ENCODE results near the gene CCDC85C.

CCDC85C gene

DNA sequence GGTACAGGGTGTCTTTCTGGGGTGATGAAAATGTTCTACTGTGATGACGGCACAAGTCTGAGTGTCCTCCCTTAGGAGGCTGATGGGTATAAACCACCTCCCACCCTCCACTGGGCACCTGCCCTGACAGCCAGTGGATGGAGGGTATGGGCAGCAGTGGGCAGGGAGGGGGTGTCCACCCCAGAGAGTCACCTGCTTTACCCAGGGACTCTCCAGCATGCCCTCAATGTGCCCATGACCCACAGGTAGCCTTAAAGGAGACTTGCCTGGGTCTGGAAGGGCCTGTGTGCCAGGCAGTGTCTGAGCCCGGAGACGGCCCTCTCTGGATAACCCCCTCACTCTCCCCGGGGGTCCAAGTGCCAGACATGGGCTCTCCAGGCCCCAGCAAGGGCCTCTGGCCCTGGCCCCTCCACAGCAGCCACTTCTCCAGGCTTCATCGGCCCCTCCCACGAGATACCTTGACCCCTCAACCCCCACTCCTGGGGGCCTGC, 84.0 kb downstream of the CCDC85C start:
- no peak for DNase-seq

DNA sequence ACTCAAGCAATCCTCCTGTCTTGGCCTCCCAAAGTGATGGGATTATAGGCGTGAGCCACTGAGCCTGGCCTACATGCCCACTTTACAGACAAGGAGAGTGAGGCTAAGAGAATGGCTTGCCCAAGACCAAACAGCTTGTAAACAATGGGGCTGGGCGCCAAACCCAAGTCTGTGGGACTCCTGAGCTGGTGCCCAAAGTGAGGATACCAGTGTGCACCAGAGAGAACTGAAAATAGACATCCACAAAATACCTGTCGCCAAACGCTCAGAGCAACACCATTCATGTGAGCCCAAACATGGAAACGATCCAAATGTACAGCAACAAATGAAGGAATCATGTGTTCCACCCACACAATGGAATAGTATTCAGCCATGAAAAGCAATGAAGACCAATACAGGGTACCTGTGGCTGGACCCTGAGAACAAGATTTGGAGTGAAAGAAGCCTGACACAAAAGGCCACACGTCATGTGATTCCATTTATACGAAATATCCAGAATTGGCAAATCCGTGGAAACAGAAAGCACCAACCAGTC, 84.6 kb downstream of the CCDC85C start:
- no peak for DNase-seq

- peak; percentile 67 for DNase-seq
Observed at GRCh38 chr14:99518441-99519346, 85.3 kb downstream of the CCDC85C start.

- DNase-seq: no peak
Observed at GRCh38 chr14:99517643-99518381, 86.2 kb downstream of the CCDC85C start.

DNA sequence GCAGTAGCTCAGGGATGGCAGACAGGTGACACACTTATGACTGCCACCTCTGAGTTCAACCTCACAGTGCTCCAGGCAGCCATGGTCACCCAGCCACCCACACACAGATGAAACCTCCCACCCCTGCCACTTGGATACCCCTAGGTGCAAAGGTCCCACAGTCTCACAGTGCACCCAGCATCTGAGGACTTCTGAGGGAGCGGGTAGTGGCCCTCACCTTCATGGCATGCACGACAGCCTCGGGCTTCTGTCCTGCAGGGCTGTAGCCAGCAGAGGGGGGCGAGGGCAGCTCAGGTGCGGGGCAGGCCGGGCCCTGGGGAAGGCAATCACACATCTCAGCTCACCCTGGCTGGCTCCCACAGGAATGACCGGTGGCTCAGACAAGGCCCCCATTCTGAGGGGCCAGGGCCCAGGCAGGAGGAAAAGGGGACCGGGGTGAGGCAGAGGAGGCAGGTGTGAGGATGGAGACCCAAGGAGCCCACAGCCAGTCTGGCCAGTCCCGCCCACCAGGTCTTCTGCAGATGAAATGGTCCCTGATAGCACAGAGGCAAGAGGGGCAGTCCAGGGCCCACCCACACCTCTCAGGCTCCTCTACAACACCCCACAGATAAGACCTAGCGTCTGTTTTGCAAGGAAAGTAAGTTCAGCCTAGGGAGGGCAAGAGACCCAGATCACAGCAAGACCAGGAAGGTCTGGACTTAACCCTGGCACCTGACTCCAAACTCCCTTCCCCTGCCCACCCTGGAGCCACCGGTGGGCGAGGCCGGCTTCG, 87.0 kb downstream of the CCDC85C start:
- DNase-seq: no peak

GRCh38 chr14:99516156-99516870, 87.7 kb downstream of the CCDC85C start:
- no peak for DNase-seq

GRCh38 chr14:99515301-99516155, 88.5 kb downstream of the CCDC85C start:
- DNase-seq: no peak

DNA sequence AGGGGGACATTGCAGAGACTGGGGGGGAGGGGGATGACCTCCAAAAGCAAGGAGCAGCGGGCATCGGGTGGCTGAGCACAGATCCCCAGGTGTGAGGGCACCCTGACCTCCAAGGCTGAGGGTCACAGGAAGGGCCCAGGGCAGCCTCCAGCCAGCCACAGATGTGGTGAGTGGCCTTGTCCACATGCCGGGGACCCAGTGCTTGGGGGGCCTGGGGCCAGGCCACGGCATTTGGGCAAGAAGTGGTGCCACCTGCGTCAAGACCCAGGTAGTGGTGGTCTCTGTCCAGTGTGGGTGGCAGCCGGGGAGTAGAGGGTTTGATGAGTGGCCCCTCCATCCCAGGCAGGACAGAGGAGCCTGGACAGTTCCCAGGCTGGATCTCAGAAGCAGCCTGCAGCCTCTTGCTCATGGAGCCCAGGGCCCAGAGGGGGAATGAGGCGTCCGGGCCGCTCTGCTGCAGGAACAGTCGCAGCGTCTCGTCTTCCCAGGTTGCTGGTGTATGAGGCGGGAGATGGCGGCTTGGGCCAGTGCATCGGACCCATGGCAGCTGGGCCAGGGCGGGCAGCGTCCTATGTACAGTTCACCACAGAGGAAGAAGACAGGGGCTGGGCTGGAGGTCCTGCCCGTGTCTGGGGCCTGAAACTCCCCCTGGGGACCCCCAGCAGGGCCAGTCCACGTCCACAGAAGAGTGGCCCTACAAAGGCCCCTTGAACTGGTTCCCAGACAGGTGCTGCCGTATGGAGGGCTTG, 89.3 kb downstream of the CCDC85C start:
- DNase-seq: no peak

DNA sequence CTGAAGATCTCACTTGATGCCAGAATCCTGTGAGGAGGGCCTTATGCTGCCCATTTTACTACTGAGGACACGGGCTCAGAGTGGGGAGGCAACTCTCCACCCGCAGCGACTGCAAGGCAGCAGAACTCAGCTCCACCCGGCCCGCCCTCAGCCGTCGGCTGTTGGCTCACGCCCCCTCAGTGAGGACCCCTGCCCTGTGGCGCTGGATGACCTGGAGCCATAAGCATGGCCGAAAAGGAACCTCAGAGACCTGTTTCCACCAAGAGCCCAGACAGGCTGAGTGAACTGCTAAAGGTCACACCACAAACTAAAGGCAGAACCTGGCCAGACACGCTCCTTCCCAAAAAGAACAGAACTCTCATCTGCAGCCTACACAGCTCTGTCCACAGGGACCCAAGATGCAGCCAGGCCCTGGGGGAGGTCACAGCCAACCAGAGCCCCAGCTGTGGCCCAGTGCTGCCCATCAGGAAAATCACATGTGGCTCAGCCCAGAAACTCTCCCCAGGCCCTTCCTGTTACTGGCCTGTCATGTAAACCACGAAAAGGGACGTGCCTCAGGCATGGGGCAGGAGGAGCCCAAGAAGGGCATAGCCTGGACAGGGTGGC, 90.0 kb downstream of the CCDC85C start:
- no peak for DNase-seq

- DNase-seq: no peak
Observed at GRCh38 chr14:99513183-99513694, 90.8 kb downstream of the CCDC85C start.

GRCh38 chr14:99512571-99513182, 91.3 kb downstream of the CCDC85C start:
- DNase-seq: no peak

DNA sequence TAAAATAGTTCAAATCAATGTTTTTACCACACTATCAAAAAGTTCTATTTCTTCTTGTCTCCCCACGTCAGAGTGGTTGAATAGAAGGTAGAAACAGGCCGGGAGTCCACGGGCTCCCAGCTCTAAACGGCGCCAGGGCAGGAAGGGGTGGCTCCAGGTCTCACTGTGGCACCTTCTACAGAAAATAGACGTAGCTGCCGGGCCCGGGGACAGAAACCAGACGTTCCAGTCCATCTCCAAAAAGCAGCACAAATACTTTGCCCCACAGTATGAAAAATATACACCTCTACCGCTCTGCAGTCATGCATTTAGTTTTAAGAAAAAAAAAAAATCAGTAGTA, 91.9 kb downstream of the CCDC85C start:
- no peak for DNase-seq

DNA sequence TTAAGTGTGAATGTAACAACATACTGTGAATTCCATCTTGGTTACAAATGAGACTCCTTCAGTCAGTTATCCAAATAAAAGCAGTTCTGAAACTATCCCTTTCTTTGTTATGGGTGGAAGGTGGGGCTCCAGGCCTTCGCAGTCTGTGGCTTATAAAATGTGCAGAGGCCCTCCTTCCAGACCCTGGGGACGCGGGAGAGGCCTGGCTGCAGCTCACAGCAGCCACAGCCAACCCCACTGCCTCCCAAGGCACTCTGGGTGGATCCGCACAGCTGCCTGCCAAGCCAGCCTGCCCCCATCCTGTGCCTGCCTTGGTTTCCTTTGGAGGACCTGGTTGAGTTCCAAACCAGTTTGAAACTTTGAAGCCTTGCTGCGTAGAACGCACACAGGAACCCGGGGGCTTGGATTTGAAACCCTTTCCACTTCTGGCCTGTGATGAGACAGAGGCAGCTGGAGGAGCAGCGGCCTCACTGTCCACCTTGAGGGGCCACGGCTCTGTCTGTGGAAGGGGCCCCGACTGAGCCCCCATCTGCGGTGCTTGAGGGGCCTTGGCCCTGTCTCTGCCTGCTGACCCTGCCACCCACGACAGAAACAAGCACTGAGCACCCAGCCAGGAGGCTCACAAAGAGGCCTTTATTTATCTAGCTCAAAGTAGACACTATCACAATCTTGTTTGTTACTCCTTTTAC, 92.4 kb downstream of the CCDC85C start:
- no peak for DNase-seq

DNA sequence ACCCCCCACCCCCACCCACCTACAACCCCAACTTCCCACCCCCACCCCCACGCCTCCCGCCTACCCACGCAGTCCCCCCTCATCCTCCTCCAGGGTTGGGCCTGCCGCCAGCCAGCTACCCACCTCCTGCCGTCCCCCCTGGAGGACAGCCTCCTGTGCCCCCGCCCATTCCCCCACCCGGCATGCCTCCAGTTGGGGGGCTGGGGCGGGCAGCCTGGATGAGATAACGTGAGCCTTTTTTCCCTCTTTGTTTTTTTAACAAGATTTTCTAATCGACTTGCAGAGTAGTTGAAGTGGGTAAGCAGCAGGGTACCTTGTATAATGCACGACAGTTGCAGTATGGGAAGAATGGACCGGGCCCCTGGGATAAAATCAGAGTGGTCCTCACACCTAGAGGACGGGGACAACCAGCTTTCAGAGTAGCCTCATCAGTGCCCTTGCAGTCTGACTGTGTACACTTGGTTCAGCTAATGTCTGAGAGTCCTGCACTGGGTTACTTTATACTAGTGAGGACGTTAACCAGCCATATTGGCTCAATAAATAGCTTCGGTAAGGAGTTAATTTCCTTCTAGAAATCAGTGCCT, 93.4 kb downstream of the CCDC85C start:
- no peak for DNase-seq

GRCh38 chr14:99509871-99510555, 94.0 kb downstream of the CCDC85C start:
- DNase-seq: no peak

DNA sequence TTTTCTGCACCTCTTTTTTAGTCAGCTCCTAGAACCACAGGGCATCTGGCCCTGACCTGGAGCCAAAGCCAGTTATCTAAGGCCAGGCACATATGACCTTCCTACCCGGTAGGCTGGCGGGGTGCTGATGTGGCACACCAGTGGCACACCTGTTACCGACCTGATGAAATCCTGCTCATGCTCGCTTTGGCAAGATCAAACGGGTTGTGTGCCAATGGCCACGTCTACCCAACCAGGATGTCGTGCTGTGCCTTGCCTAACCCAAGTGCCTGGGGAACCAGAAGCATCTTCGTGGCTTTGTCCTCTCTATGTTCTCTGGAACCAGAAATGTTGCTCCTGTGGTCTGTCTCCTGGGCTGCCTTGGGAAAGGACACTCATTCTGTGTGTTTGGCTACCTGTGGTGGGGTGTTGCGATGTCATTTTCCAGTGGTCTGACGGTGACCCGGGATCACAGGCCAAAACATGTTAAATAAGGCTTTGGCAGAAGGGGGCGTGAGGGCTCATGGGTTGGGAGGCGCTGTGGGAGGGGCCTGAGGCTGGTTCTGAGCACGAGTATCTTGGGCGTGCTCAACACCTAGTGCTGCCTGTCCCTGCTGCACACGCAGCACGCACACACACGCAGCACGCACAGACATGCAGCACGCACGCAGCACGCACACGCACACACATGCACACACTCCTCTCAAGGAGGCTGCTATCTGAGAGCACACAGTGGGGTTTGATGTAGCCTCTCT, 94.9 kb downstream of the CCDC85C start:
- DNase-seq: no peak
